HEK293 (cell line): ENCODE measurements around the gene METAP1.
A peak's percentile ranks its signal among the peaks of the same experiment; 100 is the strongest.

ENCODE experiments used
- CTCF ChIA-PET: fragments of 350-600 bp; formaldehyde crosslinking; extraction: SDS; loops from one replicate; lab custom pipeline; 2021; ENCODE audit warnings: antibody characterized with exemption; lab: Yijun Ruan, JAX
- POLR2A ChIA-PET: fragments of 300-600 bp; formaldehyde crosslinking; extraction: SDS; loops from one replicate; lab custom pipeline; 2020; ENCODE audit warnings: antibody characterized with exemption, inconsistent platforms; lab: Yijun Ruan, JAX
- H3K27ac ChIP-seq: fragments of 200-500 bp; sonication (Bioruptor generic); 2 replicates; pipeline ENCODE4 v1.5.1; 2014; ENCODE audit warnings: low read depth, low read length, control low read depth, inconsistent platforms; ENCODE audit errors: extremely low read depth
- H3K36me3 ChIP-seq, 2 experiments: fragments of 200-500 bp in 1 of 2; sonication (Bioruptor generic) in 1 of 2; 1 replicate in 1 of 2; 2 replicates in 1 of 2; pipeline ENCODE4 v1.5.1; 2014 to 2017; ENCODE audit warnings: inconsistent platforms in 2 of 2, low read length in 2 of 2; ENCODE audit not compliant: control insufficient read depth in 2 of 2, insufficient read depth in 1 of 2
- H3K4me1 ChIP-seq: fragments of 200-500 bp; sonication (Bioruptor generic); 2 replicates; pipeline ENCODE4 v1.5.1; 2014; ENCODE audit warnings: mild to moderate bottlenecking, low read length, inconsistent platforms; ENCODE audit not compliant: control insufficient read depth, insufficient read depth
- H3K4me3 ChIP-seq: 2 replicates; pipeline ENCODE4 v1.5.1; 2011; ENCODE audit warnings: low read depth, mild to moderate bottlenecking, control low read depth, low read length, moderate library complexity
- H3K9me3 ChIP-seq: fragments of 200-500 bp; sonication (Bioruptor generic); 2 replicates; pipeline ENCODE4 v1.5.1; 2014; ENCODE audit warnings: low read depth, low read length, inconsistent platforms; ENCODE audit not compliant: control insufficient read depth, insufficient read depth
- BCL11A ChIP-seq: fragments of 450-650 bp; formaldehyde crosslinking; IDR thresholded peaks from 2 replicates; pipeline ENCODE4 v1.5.1; 2016; ENCODE audit warnings: low read depth, missing biosample characterization, missing genetic modification characterization
- FEZF1 ChIP-seq: fragments of 450-650 bp; formaldehyde crosslinking; IDR thresholded peaks from 2 replicates; pipeline ENCODE4 v1.5.1; 2016; ENCODE audit warnings: missing biosample characterization, missing genetic modification characterization
- GLIS1 ChIP-seq: fragments of 450-650 bp; formaldehyde crosslinking; IDR thresholded peaks from 2 replicates; pipeline ENCODE4 v1.5.1; 2016; ENCODE audit warnings: missing biosample characterization, missing genetic modification characterization
- KLF1 ChIP-seq: fragments of 450-650 bp; formaldehyde crosslinking; IDR thresholded peaks from 2 replicates; pipeline ENCODE4 v1.5.1; 2016; ENCODE audit warnings: missing biosample characterization, missing genetic modification characterization
- KLF9 ChIP-seq: fragments of 450-650 bp; formaldehyde crosslinking; IDR thresholded peaks from 2 replicates; pipeline ENCODE4 v1.5.1; 2016; ENCODE audit warnings: missing biosample characterization, missing genetic modification characterization, low read depth
- MZF1 ChIP-seq: fragments of 450-650 bp; formaldehyde crosslinking; IDR thresholded peaks from 2 replicates; pipeline ENCODE4 v1.5.1; 2017; ENCODE audit warnings: missing biosample characterization, missing genetic modification characterization, borderline replicate concordance
- SCRT1 ChIP-seq: fragments of 450-650 bp; formaldehyde crosslinking; IDR thresholded peaks from 2 replicates; pipeline ENCODE4 v1.5.1; 2016; ENCODE audit warnings: missing biosample characterization, missing genetic modification characterization, borderline replicate concordance
- SP2 ChIP-seq: fragments of 450-650 bp; formaldehyde crosslinking; IDR thresholded peaks from 2 replicates; pipeline ENCODE4 v1.5.1; 2016; ENCODE audit warnings: missing biosample characterization, missing genetic modification characterization
- SP3 ChIP-seq: fragments of 450-650 bp; formaldehyde crosslinking; IDR thresholded peaks from 2 replicates; pipeline ENCODE4 v1.5.1; 2016; ENCODE audit warnings: missing biosample characterization, missing genetic modification characterization
- ZBTB20 ChIP-seq: fragments of 450-650 bp; formaldehyde crosslinking; IDR thresholded peaks from 2 replicates; pipeline ENCODE4 v1.5.1; 2016; ENCODE audit warnings: missing biosample characterization, missing genetic modification characterization
- ZBTB7A ChIP-seq: fragments of 450-650 bp; formaldehyde crosslinking; IDR thresholded peaks from 2 replicates; pipeline ENCODE4 v1.5.1; 2016; ENCODE audit warnings: low read depth, missing biosample characterization, missing genetic modification characterization
- ZBTB8A ChIP-seq: fragments of 450-650 bp; formaldehyde crosslinking; IDR thresholded peaks from 2 replicates; pipeline ENCODE4 v1.5.1; 2016; ENCODE audit warnings: missing biosample characterization, missing genetic modification characterization
- ZFP3 ChIP-seq: fragments of 450-650 bp; formaldehyde crosslinking; IDR thresholded peaks from 2 replicates; pipeline ENCODE4 v1.5.1; 2016; ENCODE audit warnings: low read depth, missing biosample characterization, missing genetic modification characterization
- ZNF2 ChIP-seq: fragments of 450-650 bp; formaldehyde crosslinking; IDR thresholded peaks from 2 replicates; pipeline ENCODE4 v1.5.1; 2016; ENCODE audit warnings: missing biosample characterization, missing genetic modification characterization
- ZNF335 ChIP-seq: fragments of 450-650 bp; formaldehyde crosslinking; conservative IDR thresholded peaks from 2 replicates; pipeline ENCODE4 v1.5.1; 2016; ENCODE audit warnings: missing biosample characterization, missing genetic modification characterization
- ZNF423 ChIP-seq: fragments of 450-650 bp; formaldehyde crosslinking; IDR thresholded peaks from 2 replicates; pipeline ENCODE4 v1.5.1; 2016; ENCODE audit warnings: missing biosample characterization, missing genetic modification characterization
- ZNF501 ChIP-seq: fragments of 450-650 bp; formaldehyde crosslinking; IDR thresholded peaks from 2 replicates; pipeline ENCODE4 v1.5.1; 2016; ENCODE audit warnings: missing biosample characterization, missing genetic modification characterization
- ZNF514 ChIP-seq: fragments of 450-650 bp; formaldehyde crosslinking; IDR thresholded peaks from 2 replicates; pipeline ENCODE4 v1.5.1; 2016; ENCODE audit warnings: missing biosample characterization, missing genetic modification characterization
- ZNF549 ChIP-seq: fragments of 450-650 bp; IDR thresholded peaks from 2 replicates; pipeline ENCODE4 v1.5.1; 2018; ENCODE audit warnings: missing biosample characterization, missing genetic modification characterization, mild to moderate bottlenecking, inconsistent platforms, moderate library complexity
- ZNF561 ChIP-seq: fragments of 450-650 bp; IDR thresholded peaks from 2 replicates; pipeline ENCODE4 v1.5.1; 2018; ENCODE audit warnings: missing biosample characterization, missing genetic modification characterization, borderline replicate concordance
- ZNF610 ChIP-seq: fragments of 450-650 bp; formaldehyde crosslinking; IDR thresholded peaks from 2 replicates; pipeline ENCODE4 v1.5.1; 2016; ENCODE audit warnings: missing biosample characterization, missing genetic modification characterization, borderline replicate concordance
- ZNF621 ChIP-seq: fragments of 450-650 bp; formaldehyde crosslinking; IDR thresholded peaks from 2 replicates; pipeline ENCODE4 v1.5.1; 2017; ENCODE audit warnings: missing biosample characterization, missing genetic modification characterization
- ZNF658 ChIP-seq: fragments of 450-650 bp; formaldehyde crosslinking; IDR thresholded peaks from 2 replicates; pipeline ENCODE4; 2016; ENCODE audit warnings: missing biosample characterization, missing genetic modification characterization
- ZNF664 ChIP-seq: fragments of 450-650 bp; formaldehyde crosslinking; IDR thresholded peaks from 2 replicates; pipeline ENCODE4 v1.5.1; 2016; ENCODE audit warnings: missing biosample characterization, missing genetic modification characterization
- ZNF768 ChIP-seq: fragments of 450-650 bp; formaldehyde crosslinking; IDR thresholded peaks from 2 replicates; pipeline ENCODE4 v1.5.1; 2018; ENCODE audit warnings: missing biosample characterization, mild to moderate bottlenecking, missing genetic modification characterization
- TF ChIP-seq, protein P1 (sequence below): fragments of 450-650 bp; formaldehyde crosslinking; IDR thresholded peaks from 2 replicates; pipeline ENCODE4 v1.5.1; 2016; ENCODE audit warnings: missing biosample characterization, missing genetic modification characterization
- TF ChIP-seq, protein P2 (sequence below): fragments of 450-650 bp; formaldehyde crosslinking; IDR thresholded peaks from 2 replicates; pipeline ENCODE4 v1.5.1; 2016; ENCODE audit warnings: missing biosample characterization, missing genetic modification characterization, low read depth
- TF ChIP-seq, protein P3 (sequence below): fragments of 450-650 bp; formaldehyde crosslinking; optimal IDR thresholded peaks from 2 replicates; pipeline ENCODE3; 2016; ENCODE audit warnings: missing biosample characterization, mild to moderate bottlenecking, missing genetic modification characterization
- TF ChIP-seq, protein P4 (sequence below): fragments of 450-650 bp; formaldehyde crosslinking; IDR thresholded peaks from 2 replicates; pipeline ENCODE4 v1.5.1; 2017; ENCODE audit warnings: missing biosample characterization, missing genetic modification characterization
- TF ChIP-seq, protein P5 (sequence below): fragments of 450-650 bp; formaldehyde crosslinking; IDR thresholded peaks from 2 replicates; pipeline ENCODE4 v1.5.1; 2016; ENCODE audit warnings: missing biosample characterization, missing genetic modification characterization, borderline replicate concordance

Gene METAP1

DNA sequence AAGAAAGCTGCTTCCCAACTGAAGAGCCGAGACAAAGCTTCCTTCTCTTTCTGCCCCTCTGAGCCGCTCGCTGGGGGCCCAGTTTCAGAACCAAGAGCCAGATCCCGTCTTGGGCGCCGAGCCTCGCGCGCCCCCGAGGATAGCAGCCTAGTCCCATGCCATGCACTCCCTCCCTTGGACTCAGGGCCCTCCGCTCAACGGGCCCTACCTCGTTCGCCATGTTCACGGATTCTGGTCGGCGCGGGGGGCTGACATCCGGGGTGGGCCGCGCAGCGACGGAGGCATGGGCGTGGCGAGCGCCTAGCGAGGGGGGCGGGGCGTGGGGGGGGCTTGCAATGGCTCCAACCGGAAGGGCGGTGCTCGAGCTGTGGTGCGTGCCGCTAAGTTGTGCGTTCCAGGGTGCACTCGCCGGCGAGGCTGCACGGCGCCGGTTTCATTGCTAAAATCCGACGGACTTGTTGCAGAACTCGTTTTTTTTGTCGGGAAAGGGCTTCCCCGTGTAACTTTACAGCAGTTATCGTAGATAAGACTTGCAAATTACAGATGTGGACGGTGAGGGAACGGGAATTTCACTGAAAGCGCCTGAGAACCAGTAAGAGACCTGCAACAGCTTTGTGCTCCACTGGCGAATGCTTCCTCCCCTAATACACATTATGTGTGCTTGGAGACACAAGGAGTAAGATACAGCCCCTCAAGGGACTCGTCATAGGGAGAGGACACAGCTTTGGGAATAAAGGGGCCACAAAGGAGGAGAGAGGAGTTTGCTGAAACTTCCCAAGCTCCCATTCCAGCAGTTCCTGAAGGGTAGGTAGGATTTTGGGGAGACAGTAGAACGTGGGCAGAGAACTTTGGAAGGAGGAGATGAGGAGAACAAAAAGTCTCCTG, 93.2 kb downstream of the METAP1 start, which contains the start of gene ADH5:
Gene ADH5 (minus strand): TSS at position 308 of the 885 bp plus-strand sequence. CDS start 88 bp downstream, at position 220.
- H3K9me3 ChIP-seq: no peaks in the 10 kb centered on the region
- ChIA-PET POLR2A (interaction anchor here (0.6 to 2.0 kb wide), 8 partner anchors 7 to 159 kb away, joined by 3 to 17 read pairs (median 3); partner anchors contain the start of gene METAP1), CTCF (interaction anchor here (0.7 to 1.2 kb wide), 2 partner anchors 33 to 69 kb away, joined by 3 read pairs; no protein-coding TSS in a partner anchor)
- H3K4me1 ChIP-seq: no peaks in the 10 kb centered on the region
- H3K4me3 ChIP-seq: peak within 1 kb of the TSS; percentile 87
- peaks cover 0 to 20% of the 10 kb centered on the region in 2 experiments; a peak in 1 of 3 replicates for H3K36me3 ChIP-seq
- H3K27ac ChIP-seq: peak within 1 kb of the TSS; percentile 42; the same call in 1 of the 2 replicates
- 0 out of 2 replicates have a peak, but pooled peaks have one; percentile 10 for TF ChIP-seq SCRT1 (tag by site-specific recombination)
- peak; percentile 41 for TF ChIP-seq SP3
- peak; percentile 65 for TF ChIP-seq SP2 (tag by site-specific recombination)
- peak; percentile 43; the same call in 1 of the 2 replicates for TF ChIP-seq ZNF501 (tag by site-specific recombination)
- TF ChIP-seq ZBTB20 (tag by site-specific recombination): 0 out of 2 replicates have a peak, but pooled peaks have one; percentile 39
- 0 out of 2 replicates have a peak, but pooled peaks have one; percentile 44 for TF ChIP-seq KLF1
- TF ChIP-seq, protein P1, sequence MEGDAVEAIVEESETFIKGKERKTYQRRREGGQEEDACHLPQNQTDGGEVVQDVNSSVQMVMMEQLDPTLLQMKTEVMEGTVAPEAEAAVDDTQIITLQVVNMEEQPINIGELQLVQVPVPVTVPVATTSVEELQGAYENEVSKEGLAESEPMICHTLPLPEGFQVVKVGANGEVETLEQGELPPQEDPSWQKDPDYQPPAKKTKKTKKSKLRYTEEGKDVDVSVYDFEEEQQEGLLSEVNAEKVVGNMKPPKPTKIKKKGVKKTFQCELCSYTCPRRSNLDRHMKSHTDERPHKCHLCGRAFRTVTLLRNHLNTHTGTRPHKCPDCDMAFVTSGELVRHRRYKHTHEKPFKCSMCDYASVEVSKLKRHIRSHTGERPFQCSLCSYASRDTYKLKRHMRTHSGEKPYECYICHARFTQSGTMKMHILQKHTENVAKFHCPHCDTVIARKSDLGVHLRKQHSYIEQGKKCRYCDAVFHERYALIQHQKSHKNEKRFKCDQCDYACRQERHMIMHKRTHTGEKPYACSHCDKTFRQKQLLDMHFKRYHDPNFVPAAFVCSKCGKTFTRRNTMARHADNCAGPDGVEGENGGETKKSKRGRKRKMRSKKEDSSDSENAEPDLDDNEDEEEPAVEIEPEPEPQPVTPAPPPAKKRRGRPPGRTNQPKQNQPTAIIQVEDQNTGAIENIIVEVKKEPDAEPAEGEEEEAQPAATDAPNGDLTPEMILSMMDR: no peak
- no peak for TF ChIP-seq FEZF1 (tag by site-specific recombination)
- no peak for TF ChIP-seq ZNF658 (tag by site-specific recombination)
- no peak for TF ChIP-seq ZNF664
- TF ChIP-seq ZNF423: 0 out of 2 replicates have a peak, but pooled peaks have one; percentile 45
- no peak for TF ChIP-seq ZNF561
- TF ChIP-seq ZNF768: no peak
- peak; percentile 80 for TF ChIP-seq KLF9
- TF ChIP-seq, protein P2, sequence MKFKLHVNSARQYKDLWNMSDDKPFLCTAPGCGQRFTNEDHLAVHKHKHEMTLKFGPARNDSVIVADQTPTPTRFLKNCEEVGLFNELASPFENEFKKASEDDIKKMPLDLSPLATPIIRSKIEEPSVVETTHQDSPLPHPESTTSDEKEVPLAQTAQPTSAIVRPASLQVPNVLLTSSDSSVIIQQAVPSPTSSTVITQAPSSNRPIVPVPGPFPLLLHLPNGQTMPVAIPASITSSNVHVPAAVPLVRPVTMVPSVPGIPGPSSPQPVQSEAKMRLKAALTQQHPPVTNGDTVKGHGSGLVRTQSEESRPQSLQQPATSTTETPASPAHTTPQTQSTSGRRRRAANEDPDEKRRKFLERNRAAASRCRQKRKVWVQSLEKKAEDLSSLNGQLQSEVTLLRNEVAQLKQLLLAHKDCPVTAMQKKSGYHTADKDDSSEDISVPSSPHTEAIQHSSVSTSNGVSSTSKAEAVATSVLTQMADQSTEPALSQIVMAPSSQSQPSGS: no peak
- TF ChIP-seq GLIS1: peak; percentile 45
- TF ChIP-seq ZBTB8A: no peak; the same call in 1 of the 2 replicates
- TF ChIP-seq ZNF335 (tag by site-specific recombination): peak; percentile 44; the same call in 1 of the 2 replicates
- no peak for TF ChIP-seq ZNF621 (tag by site-specific recombination)
- no peak for TF ChIP-seq ZNF610 (tag by site-specific recombination)
- TF ChIP-seq, protein P3, sequence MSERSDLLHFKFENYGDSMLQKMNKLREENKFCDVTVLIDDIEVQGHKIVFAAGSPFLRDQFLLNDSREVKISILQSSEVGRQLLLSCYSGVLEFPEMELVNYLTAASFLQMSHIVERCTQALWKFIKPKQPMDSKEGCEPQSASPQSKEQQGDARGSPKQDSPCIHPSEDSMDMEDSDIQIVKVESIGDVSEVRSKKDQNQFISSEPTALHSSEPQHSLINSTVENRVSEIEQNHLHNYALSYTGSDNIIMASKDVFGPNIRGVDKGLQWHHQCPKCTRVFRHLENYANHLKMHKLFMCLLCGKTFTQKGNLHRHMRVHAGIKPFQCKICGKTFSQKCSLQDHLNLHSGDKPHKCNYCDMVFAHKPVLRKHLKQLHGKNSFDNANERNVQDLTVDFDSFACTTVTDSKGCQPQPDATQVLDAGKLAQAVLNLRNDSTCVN (tag by site-specific recombination): peak; percentile 53
- TF ChIP-seq, protein P4, sequence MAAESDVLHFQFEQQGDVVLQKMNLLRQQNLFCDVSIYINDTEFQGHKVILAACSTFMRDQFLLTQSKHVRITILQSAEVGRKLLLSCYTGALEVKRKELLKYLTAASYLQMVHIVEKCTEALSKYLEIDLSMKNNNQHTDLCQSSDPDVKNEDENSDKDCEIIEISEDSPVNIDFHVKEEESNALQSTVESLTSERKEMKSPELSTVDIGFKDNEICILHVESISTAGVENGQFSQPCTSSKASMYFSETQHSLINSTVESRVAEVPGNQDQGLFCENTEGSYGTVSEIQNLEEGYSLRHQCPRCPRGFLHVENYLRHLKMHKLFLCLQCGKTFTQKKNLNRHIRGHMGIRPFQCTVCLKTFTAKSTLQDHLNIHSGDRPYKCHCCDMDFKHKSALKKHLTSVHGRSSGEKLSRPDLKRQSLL (tag by site-specific recombination): peak; percentile 59; the same call in 1 of the 2 replicates
- TF ChIP-seq ZNF549 (tag by site-specific recombination): no peak
- 0 out of 2 replicates have a peak, but pooled peaks have one; percentile 8 for TF ChIP-seq ZFP3
- TF ChIP-seq, protein P5, sequence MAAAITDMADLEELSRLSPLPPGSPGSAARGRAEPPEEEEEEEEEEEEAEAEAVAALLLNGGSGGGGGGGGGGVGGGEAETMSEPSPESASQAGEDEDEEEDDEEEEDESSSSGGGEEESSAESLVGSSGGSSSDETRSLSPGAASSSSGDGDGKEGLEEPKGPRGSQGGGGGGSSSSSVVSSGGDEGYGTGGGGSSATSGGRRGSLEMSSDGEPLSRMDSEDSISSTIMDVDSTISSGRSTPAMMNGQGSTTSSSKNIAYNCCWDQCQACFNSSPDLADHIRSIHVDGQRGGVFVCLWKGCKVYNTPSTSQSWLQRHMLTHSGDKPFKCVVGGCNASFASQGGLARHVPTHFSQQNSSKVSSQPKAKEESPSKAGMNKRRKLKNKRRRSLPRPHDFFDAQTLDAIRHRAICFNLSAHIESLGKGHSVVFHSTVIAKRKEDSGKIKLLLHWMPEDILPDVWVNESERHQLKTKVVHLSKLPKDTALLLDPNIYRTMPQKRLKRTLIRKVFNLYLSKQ (tag by site-specific recombination): no peak
- no peak for TF ChIP-seq ZNF514 (tag by site-specific recombination)
- no peak for TF ChIP-seq MZF1 (tag by site-specific recombination)
- TF ChIP-seq ZNF2: peak; percentile 81; the same call in 1 of the 2 replicates
- TF ChIP-seq ZBTB7A: no peak
- TF ChIP-seq BCL11A: no peak
